Upper lobe of left lung (tissue), 4 donors: ENCODE data around the gene DNAJB11.
"Not testable (repeated sequence)": the region's sequence is repeated elsewhere in the genome, so short reads cannot be mapped to it uniquely, and the experiment has no call there.

Experiments used
- CTCF ChIP-seq, 6 experiments: fragments of 450-650 bp in 4 of 6; fragments of 200-600 bp in 2 of 6; sonication (generic) in 2 of 6; IDR thresholded peaks; one replicate each; pipeline ENCODE4 v1.5.1; 2016 to 2019; ENCODE audit warnings: antibody characterized with exemption in 6 of 6
- POLR2A ChIP-seq, 4 donors: fragments of 450-650 bp; IDR thresholded peaks; one replicate each; pipeline ENCODE4 v1.5.1; 2016 to 2017; ENCODE audit warnings: antibody characterized with exemption in 4 of 4, mild to moderate bottlenecking in 2 of 4

- not testable (repeated sequence) for TF ChIP-seq POLR2A, CTCF (IDR thresholded peaks at IDR 0.05)
Measured at GRCh38 chr3:186586245-186586644, 15.7 kb downstream of the DNAJB11 start.
